Activated CD4-positive, alpha-beta T cell treated with anti-CD3 and anti-CD28 coated beads for 36 hours (primary cell): ENCODE measurements around the gene HEXIM1. TPM values are rescaled to one million over a fixed set of nuclear protein-coding genes. Genes with fewer than 3 reads are reported as not detected.
"Not testable (repeated sequence)": the region's sequence is repeated elsewhere in the genome, so short reads cannot be mapped to it uniquely, and the experiment has no call there.

Experiments
- ATAC-seq: fragments of 200-7000 bp; cut with Tn5 transposase; one replicate; pipeline ENCODE4 v1.10.0; 2021; ENCODE audit warnings: mild to moderate bottlenecking, moderate library complexity
- CTCF ChIA-PET: fragments of 350-600 bp; sonication (Branson Sonifier 250); formaldehyde crosslinking; loops from one replicate; lab custom pipeline; 2021; ENCODE audit warnings: antibody characterized with exemption; lab: Charles Lee
- POLR2A ChIA-PET: fragments of 350-600 bp; sonication (Branson Sonifier 250); formaldehyde crosslinking; loops from one replicate; lab custom pipeline; 2021; ENCODE audit warnings: antibody characterized with exemption, inconsistent platforms; lab: Charles Lee
- DNase-seq: peaks from one replicate; pipeline ENCODE4 v3.0.0-alpha.2; 2020
- H3K27ac Mint-ChIP-seq: one replicate; pipeline ENCODE4 v1.8.0; 2021; ENCODE audit warnings: mixed read lengths
- H3K27me3 Mint-ChIP-seq: one replicate; pipeline ENCODE4 v1.8.0; 2021; ENCODE audit warnings: mixed read lengths
- H3K36me3 Mint-ChIP-seq: one replicate; pipeline ENCODE4 v1.8.0; 2021; ENCODE audit warnings: low read depth, mixed read lengths
- H3K4me1 Mint-ChIP-seq: one replicate; pipeline ENCODE4 v1.8.0; 2021; ENCODE audit warnings: mixed read lengths
- H3K4me3 Mint-ChIP-seq: one replicate; pipeline ENCODE4 v1.8.0; 2021; ENCODE audit warnings: mild to moderate bottlenecking, moderate library complexity, mixed read lengths
- H3K9me3 Mint-ChIP-seq: one replicate; pipeline ENCODE4 v1.8.0; 2021; ENCODE audit warnings: low read depth, mixed read lengths
- intact Hi-C, 2 experiments: fragments of 100-400 bp; cut with DNase I in 1 of 2; cut with micrococcal nuclease in 1 of 2; formaldehyde crosslinking; loops; one replicate each; pipeline versions ENCODE4 v1.14.2 to v1.15.1; 2022 to 2024; cut with DNase I, micrococcal nuclease
- total RNA-seq, 2 experiments: library from RNA; stranded (reverse); gene quantifications; one replicate each; pipeline ENCODE4 v1.2.3, GENCODE V29; 2021

HEXIM1 gene
- total RNA-seq, 2 experiments from 2014 or later = 27.1 to 27.3 TPM

DNA sequence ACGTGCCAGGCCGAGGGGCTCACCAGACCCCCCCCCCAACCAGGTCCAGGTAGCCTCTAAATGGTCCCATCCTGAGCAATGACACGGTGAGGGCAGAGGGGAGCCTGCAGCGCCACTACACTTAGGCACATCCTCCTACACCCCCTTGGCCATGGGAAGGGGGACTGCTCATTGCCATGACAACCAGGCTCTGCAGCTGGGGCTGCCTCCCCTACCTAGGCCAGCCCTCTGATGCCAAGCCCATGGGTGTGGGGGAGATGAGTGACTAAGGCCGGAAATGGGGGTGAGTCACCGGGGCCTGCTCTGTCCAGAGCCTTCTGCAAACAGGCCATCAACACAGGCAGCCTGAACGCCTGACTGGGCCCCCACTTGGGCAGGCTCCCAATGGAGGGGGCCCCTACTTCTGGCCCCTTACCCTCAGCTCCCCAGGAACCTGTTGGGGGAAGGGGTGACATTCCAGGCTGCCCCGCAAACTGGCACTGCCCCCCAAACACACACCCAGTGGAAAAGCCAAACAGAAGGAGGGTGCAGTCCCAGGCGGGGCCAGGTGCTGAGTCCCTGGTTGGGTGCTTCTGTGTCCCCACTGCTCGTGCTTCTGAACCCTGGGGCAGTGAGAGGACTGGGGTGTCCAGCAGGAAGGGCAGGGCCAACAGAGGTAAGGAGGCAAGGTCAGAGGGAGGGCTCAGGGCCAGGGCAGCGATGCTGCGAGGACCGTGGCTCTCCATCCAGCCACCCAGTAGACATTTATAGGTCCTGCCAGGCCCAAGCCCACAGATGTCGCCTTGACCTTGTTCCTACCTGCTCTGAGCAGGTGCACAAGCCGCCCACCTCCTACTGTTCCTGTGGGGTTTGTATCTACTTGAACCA lies 24.1 kb upstream of the HEXIM1 start:
- CTCF ChIA-PET = interaction anchor here (2.0 kb wide), 1 partner anchor 11 kb away, joined by 11 read pairs; the partner anchor contains the start of gene ACBD4
- Mint-ChIP-seq H3K27ac (no peak overlapping the region), H3K36me3 (no peaks in the 10 kb centered on the region), H3K27me3 (peaks cover 4% of the 10 kb centered on the region), H3K4me3 (no peak overlapping the region), H3K4me1 (no peaks in the 10 kb centered on the region), H3K9me3 (no peaks in the 10 kb centered on the region)
- POLR2A ChIA-PET = interaction anchor here (0.6 kb wide), 1 partner anchor 27 kb away, joined by 3 read pairs; no protein-coding TSS in a partner anchor
- intact Hi-C loops = no loop called here
- peak; percentile 53 for DNase-seq
- peak; percentile 91 for ATAC-seq

- intact Hi-C loops, H3K27me3 Mint-ChIP-seq, H3K4me1 Mint-ChIP-seq, H3K27ac Mint-ChIP-seq, H3K4me3 Mint-ChIP-seq, H3K36me3 Mint-ChIP-seq, ATAC-seq, POLR2A ChIA-PET, DNase-seq, H3K9me3 Mint-ChIP-seq: not testable (repeated sequence)
- CTCF ChIA-PET = interaction anchor here (2.0 kb wide), 1 partner anchor 10 kb away, joined by 11 read pairs; the partner anchor contains the start of gene ACBD4
Observed at GRCh38 chr17:45124797-45125122, 23.5 kb upstream of the HEXIM1 start.

GRCh38 chr17:45125509-45125908 lies 22.8 kb upstream of the HEXIM1 start:
- ChIA-PET POLR2A (no interaction called here), CTCF (interaction anchor here (2.3 kb wide), 1 partner anchor 10 kb away, joined by 9 read pairs; the partner anchor contains the start of gene ACBD4)
- Mint-ChIP-seq H3K4me1 (no peaks in the 10 kb centered on the region), H3K27me3 (peaks cover 4% of the 10 kb centered on the region), H3K9me3 (no peaks in the 10 kb centered on the region), H3K27ac (no peak overlapping the region), H3K36me3 (no peaks in the 10 kb centered on the region), H3K4me3 (no peak overlapping the region)
- DNase-seq (no peak), ATAC-seq (no peak)
- intact Hi-C loops = no loop called here

GRCh38 chr17:45127207-45127547 lies 21.1 kb upstream of the HEXIM1 start:
- no peak overlapping the region for H3K4me3 Mint-ChIP-seq
- POLR2A ChIA-PET = no interaction called here
- H3K36me3 Mint-ChIP-seq = no peaks in the 10 kb centered on the region
- DNase-seq (no peak), ATAC-seq (no peak)
- CTCF ChIA-PET = interaction anchor here (0.6 to 2.3 kb wide), 3 partner anchors 8 to 217 kb away, joined by 3 to 9 read pairs (median 4); partner anchors contain the start of gene ACBD4
- intact Hi-C loops = no loop called here
- no peaks in the 10 kb centered on the region for H3K9me3 Mint-ChIP-seq
- H3K27me3 Mint-ChIP-seq = peaks cover 3% of the 10 kb centered on the region
- no peaks in the 10 kb centered on the region for H3K4me1 Mint-ChIP-seq
- no peak overlapping the region for H3K27ac Mint-ChIP-seq

GRCh38 chr17:45127548-45128300 lies 20.6 kb upstream of the HEXIM1 start:
- no peak overlapping the region for H3K27ac Mint-ChIP-seq

DNA sequence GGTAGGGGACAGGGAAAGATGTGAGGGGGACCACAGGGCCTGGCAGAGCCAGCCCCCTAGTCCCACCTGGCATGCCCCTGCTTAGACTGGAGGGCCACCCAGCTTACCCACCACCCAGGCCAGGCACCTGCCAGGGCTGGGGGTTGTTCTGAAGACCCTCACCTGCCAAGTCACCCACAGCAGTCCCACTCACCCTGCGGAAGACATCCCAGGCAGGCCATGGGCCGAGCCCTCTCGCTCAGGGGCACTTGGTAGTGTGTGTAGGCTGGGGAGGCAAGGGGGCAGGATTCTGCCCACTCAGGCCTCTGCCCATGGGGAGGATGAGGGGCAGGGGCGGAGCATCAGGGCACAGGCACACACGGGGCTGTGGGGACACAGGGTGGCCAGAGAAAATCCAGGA lies 19.9 kb upstream of the HEXIM1 start:
- ATAC-seq (no peak), DNase-seq (no peak)
- CTCF ChIA-PET = interaction anchor here (1.5 kb wide), 1 partner anchor 9 kb away, joined by 3 read pairs; no protein-coding TSS in a partner anchor
- Mint-ChIP-seq H3K9me3 (no peaks in the 10 kb centered on the region), H3K4me3 (no peak overlapping the region), H3K36me3 (no peaks in the 10 kb centered on the region), H3K4me1 (no peaks in the 10 kb centered on the region), H3K27me3 (peaks cover 3% of the 10 kb centered on the region), H3K27ac (no peak overlapping the region)
- intact Hi-C loops = no loop called here
- POLR2A ChIA-PET = no interaction called here

More at GRCh38 chr17:45127548-45128300, 20.6 kb upstream of the HEXIM1 start:
- Mint-ChIP-seq H3K9me3 (no peaks in the 10 kb centered on the region), H3K4me3 (no peak overlapping the region), H3K36me3 (no peaks in the 10 kb centered on the region), H3K4me1 (no peaks in the 10 kb centered on the region), H3K27me3 (peaks cover 3% of the 10 kb centered on the region)
- ChIA-PET CTCF (interaction anchor here (0.6 to 2.3 kb wide), 2 partner anchors 8 to 217 kb away, joined by 4 to 9 read pairs; partner anchors contain the start of gene ACBD4), POLR2A (no interaction called here)
- no peak for ATAC-seq
- DNase-seq = no peak
- intact Hi-C loops = no loop called here

DNA sequence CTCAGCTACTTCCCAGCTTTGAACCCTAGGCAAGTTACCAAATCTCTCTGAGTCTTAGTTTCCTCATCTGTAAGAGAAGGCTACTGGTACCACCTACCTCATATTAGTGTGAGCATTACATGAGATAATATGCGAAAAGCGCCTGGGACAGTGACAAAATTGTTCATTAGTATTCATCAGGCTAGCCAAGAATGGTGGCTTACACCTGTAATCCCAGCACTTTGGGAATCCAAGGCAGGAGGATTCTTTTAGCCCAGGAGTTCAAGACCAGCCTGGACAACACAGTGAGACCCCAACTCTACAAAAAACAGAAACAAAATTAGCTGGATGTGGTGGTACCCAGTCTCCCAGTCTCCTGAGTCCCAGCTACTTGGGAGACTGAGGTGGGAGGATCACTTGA lies 19.3 kb upstream of the HEXIM1 start:
- ChIA-PET POLR2A (interaction anchor here (0.6 kb wide), 1 partner anchor 91 kb away, joined by 3 read pairs; no protein-coding TSS in a partner anchor), CTCF (interaction anchor here (0.9 to 2.3 kb wide), 3 partner anchors 10 to 90 kb away, joined by 3 to 10 read pairs (median 3); no protein-coding TSS in a partner anchor)
- no peaks in the 10 kb centered on the region for H3K9me3 Mint-ChIP-seq
- intact Hi-C loops = no loop called here
- no peak overlapping the region for H3K27ac Mint-ChIP-seq
- ATAC-seq (no peak), DNase-seq (no peak)
- H3K36me3 Mint-ChIP-seq = no peaks in the 10 kb centered on the region
- H3K4me3 Mint-ChIP-seq = no peak overlapping the region
- peaks cover 2% of the 10 kb centered on the region for H3K4me1 Mint-ChIP-seq
- peaks cover 3% of the 10 kb centered on the region for H3K27me3 Mint-ChIP-seq

- ChIA-PET POLR2A (interaction anchor here (0.6 kb wide), 1 partner anchor 91 kb away, joined by 3 read pairs; no protein-coding TSS in a partner anchor), CTCF (interaction anchor here (0.9 to 2.3 kb wide), 3 partner anchors 11 to 90 kb away, joined by 3 to 10 read pairs (median 3); no protein-coding TSS in a partner anchor)
- Mint-ChIP-seq H3K27me3 (peaks cover 3% of the 10 kb centered on the region), H3K4me3 (no peak overlapping the region), H3K27ac (no peak overlapping the region), H3K9me3 (no peaks in the 10 kb centered on the region), H3K36me3 (no peaks in the 10 kb centered on the region), H3K4me1 (peaks cover 2% of the 10 kb centered on the region)
- no peak for ATAC-seq
- DNase-seq = no peak
- intact Hi-C loops = no loop called here
Observed at GRCh38 chr17:45129426-45129939, 18.8 kb upstream of the HEXIM1 start.

- Mint-ChIP-seq H3K4me1 (peaks cover 3% of the 10 kb centered on the region), H3K36me3 (no peaks in the 10 kb centered on the region), H3K27ac (no peak overlapping the region), H3K27me3 (peaks cover 3% of the 10 kb centered on the region), H3K4me3 (no peak overlapping the region), H3K9me3 (no peaks in the 10 kb centered on the region)
- intact Hi-C loops = loop anchor here in 1 of 2 experiments (5.0 to 10.0 kb wide), 2 partner anchors 208 to 355 kb away; no protein-coding TSS in a partner anchor
- CTCF ChIA-PET = interaction anchor here (0.5 to 2.3 kb wide), 3 partner anchors 11 to 68 kb away, joined by 3 to 10 read pairs (median 3); no protein-coding TSS in a partner anchor
- ATAC-seq (no peak), DNase-seq (no peak)
- POLR2A ChIA-PET = no interaction called here
Observed at GRCh38 chr17:45129940-45130680, 18.2 kb upstream of the HEXIM1 start.
